HT-29 (cell line): ENCODE results near the gene SCYGR7. TPM values are rescaled to one million over a fixed set of nuclear protein-coding genes. Genes with fewer than 3 reads are reported as not detected.
A peak's percentile ranks its signal among the peaks of the same experiment; 100 is the strongest.
"Not testable (repeated sequence)": the region's sequence is repeated elsewhere in the genome, so short reads cannot be mapped to it uniquely, and the experiment has no call there.

Source experiments
- DNase-seq: peaks from one replicate; pipeline ENCODE4 v3.0.0-alpha.2; 2015; ENCODE audit warnings: low spot score
- total RNA-seq: library from RNA; depleted of rRNA; stranded (reverse); fragments of >200 nt; shearing (Covaris generic); gene quantifications from 2 replicates; pipeline ENCODE4 v1.2.3, GENCODE V29; 2014; rRNA removed

SCYGR7 gene
- not detected in 2 replicates for total RNA-seq

DNA sequence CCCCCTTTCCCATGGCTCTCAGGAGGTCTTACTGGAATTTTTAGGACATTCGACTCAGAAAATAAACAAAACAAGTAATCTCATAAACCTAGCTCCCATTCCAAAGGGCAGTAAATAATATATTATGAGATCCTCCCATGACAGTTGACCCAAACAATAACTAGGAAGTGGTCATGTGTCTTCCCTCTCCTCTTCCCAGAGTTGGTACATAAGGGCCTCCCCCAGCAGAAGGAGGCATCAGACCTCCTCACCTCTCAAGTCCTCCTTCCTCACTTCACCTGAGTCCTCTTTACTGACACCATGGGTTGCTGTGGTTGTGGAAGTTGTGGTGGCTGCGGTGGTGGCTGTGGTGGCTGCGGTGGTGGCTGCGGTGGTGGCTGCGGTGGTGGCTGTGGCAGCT, at the start of gene SCYGR7:
Gene SCYGR7, plus strand, starts transcription at position 301 of the 400 bp plus-strand sequence. Its CDS starts 0 bp downstream, at position 301.
- no peak for DNase-seq

GRCh38 chr2:227684258-227684657, 43.9 kb upstream of the SCYGR7 start:
- DNase-seq, result no peak

GRCh38 chr2:227687189-227687588, 40.9 kb upstream of the SCYGR7 start:
- DNase-seq, result no peak

DNA sequence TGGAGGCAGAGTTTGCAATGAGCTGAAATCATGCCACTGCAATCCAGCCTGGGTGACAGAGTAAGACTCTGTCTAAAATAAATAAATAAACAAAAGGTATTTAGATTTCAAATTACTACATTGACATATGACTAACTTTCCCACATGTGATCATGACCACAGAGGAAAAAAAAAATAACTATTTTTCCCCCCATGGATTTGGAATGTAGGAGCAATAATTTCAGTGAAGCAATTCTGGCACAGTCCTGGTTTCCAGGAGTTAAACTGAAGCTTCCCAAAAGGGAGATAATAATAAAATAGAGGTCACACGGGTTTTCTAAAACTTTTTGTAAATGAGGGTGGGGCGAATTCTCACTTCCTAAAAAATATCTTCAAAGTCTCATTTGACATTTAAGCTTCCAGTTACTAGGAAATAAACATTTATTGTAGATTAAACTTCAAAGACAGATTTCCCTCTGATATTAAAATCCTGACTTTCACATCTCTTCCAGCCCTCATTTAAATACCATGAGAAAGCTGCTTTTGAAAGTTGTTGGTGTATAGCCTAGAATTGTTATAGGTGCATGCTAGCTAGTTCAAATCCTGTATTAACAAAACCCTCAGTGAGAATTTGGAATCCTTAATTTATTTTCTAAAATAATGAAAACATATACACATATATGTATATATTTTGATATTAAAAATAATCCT, 31.0 kb upstream of the SCYGR7 start:
- DNase-seq, result no peak

GRCh38 chr2:227701556-227701955, 26.6 kb upstream of the SCYGR7 start:
- DNase-seq, result no peak

DNA sequence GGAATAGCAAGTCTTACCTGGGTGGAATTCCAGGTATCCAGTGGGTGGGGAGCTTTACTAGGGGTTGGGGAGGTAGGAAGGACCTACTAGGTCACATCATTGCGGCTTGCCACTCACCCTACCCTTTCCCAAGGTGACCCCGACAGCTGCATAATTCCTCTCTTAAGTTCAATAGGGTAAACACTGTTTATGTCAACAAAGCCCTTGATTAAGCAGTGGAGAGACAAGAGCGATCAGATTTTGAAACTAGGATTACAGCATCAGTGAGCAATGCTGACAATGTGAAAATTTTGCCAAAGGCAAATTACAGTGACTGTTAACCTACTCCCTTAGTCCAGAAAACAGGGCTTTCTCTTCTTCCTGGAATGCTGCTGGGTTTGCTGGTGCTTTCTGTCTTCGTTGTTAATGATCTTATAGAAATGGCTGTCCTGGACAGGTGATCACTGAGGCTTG, 24.8 kb upstream of the SCYGR7 start:
- DNase-seq, result no peak

- DNase-seq, result no peak
Observed at GRCh38 chr2:227703961-227704360, 24.2 kb upstream of the SCYGR7 start.

- no peak for DNase-seq
Observed at GRCh38 chr2:227706859-227707258, 21.3 kb upstream of the SCYGR7 start.

DNA sequence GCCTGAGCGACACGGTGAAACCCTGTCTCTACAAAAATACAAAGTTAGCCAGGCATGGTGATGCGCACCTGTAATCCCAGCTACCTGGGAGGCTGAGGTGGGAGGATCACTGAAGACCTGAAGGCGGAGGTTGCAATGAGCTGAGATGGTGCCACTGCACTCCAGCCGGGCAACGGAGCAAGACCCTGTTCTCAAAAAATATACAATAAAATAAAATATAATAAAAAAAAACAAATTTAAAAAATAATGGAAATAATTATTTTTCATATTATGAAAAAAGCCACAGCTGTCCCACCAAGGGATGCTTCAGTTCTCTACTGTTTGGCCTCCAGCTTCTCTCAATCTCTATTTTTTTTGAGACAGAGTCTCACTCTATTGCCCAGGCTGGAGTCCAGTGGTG, 20.7 kb upstream of the SCYGR7 start:
- DNase-seq, result no peak

GRCh38 chr2:227710986-227711385, 17.1 kb upstream of the SCYGR7 start:
- DNase-seq, result no peak

DNA sequence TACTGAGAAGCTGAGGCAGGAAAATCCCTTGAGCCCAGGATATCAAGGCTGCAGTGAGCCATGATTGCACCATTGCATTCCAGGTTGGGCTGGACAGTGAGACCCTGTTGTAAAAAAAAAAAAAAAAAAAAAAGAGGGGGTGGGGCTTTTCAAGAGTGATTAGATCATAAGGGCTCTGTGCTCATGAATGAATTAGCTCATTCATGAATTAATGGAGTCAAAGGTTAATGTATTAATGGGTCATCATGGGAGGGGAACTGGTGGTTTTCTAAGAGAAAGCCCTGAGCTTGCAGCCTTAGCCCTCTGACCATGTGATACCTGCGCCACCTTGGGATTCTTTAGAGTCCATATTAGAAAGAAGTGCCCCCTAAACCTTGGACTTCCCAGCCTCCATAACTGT, 14.8 kb upstream of the SCYGR7 start:
- DNase-seq, result no peak

DNA sequence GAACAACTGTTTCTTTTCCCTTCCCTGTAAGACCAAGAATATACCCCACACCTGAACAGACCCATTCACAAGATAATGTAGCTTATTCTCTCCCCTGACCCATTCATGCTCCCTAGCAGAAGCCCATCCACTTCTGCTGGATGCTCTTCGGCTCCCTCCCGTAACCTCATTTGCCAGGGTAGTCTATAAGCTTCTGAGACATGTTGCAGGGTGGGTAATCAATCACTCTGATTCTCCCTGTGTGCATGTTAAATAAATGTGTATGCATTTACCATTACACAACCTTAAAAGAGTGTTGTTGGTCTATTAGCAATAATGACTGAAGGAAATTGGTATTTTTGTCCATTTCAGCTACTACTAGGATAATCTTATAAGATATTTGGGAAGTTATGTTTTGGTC, 11.6 kb upstream of the SCYGR7 start:
- DNase-seq, result no peak

- DNase-seq, result peak; percentile 72
Observed at GRCh38 chr2:227717687-227718567, 10.2 kb upstream of the SCYGR7 start, which contains the start of gene SLC19A3. Gene SLC19A3, minus strand, starts transcription at chr2:227718028. Its CDS starts 15,710 bp downstream, at chr2:227702318.

GRCh38 chr2:227719641-227720040, 8.5 kb upstream of the SCYGR7 start:
- DNase-seq, result no peak

- no peak for DNase-seq
Observed at GRCh38 chr2:227720680-227721079, 7.5 kb upstream of the SCYGR7 start.

DNA sequence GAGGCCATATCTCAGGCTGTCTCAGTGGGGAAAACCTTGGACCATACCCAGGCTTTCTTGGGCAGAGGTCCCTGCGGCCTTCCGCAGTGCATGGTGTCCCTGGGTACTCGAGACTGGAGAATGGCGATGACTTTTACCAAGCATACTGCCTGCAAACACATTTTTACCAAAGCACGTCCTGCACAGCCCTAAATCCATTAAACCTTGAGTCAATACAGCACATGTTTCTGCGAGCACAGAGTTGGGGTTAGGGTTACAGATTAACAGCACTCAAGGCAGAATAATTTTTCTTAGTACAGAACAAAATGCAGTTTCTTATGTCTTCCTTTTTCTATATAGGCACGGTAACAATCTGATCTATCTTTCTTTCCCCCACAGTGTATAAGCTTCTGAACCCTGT, 5.3 kb upstream of the SCYGR7 start:
- not testable (repeated sequence) for DNase-seq

DNA sequence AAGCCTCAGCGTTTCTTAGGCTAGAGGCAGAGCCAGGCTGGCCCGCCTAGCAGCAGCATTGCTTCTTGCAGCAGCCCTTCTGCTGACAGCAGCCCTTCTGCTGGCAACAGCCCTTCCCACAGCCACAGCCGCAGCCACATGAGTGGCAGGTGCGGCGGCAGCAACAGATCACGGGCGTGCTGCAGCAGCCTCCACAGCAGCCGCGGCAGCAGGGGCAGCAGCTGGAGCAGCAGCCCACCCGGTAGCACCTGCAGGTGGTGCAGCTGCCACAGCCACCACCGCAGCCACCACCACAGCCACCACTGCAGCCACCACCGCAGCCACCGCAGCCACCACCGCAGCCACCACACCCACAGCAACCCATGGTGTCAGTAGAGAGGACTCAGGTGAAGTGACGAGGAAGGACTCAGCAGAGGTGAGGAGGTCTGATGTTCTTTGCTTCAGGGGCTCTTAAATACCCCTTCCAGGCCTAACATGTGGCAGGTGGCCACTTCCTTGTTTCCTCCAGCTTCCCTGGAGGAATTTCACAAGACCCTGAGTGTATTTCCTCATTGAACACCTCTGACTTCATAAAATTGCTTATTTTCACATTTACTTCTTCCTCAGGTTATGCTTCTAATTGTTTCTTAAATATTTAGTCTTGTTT, 3.6 kb upstream of the SCYGR7 start, which contains the start of gene SCYGR6:
Gene SCYGR6, minus strand, starts transcription at position 364 of the 646 bp plus-strand sequence. Its CDS starts 0 bp downstream, at position 364.
- no peak for DNase-seq

DNA sequence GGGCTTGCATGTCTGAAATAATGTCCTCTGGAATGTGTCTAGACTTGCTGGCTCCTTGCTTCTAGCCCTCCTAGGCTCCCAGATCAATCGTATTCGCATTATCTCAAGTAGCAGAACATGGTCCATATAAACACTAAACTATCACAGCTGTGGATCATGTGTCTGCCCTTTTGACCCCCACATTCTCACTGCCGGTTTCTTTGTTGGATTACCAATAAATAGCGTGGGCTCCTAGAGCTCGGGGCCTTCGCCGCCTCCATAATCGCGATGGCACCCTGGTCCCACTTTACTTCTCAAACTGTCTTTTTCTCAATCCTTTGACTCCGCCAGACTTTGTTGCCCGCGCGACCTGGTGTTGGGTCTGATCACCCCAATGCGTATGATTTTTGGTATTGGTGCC, 11.2 kb downstream of the SCYGR7 start:
- DNase-seq, result no peak

DNA sequence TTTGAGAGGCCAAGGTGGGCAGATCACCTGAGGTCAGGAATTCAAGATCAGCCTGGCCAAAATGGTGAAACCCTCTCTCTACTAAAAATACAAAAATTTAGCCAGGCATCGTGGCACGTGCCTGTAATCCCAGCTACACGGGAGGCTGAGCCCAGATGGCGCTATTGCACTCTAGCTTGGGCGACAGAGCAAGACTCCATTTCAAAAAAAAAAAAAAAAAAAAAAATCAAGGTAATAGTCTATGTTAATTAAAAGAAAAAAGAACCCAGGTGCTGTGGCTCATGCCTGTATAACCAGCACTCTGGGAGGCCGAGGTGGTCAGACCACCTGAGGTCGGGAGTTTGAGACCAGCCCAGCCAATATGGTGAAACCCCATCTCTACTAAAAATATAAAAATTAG, 12.6 kb downstream of the SCYGR7 start:
- DNase-seq, result peak; percentile 10

DNA sequence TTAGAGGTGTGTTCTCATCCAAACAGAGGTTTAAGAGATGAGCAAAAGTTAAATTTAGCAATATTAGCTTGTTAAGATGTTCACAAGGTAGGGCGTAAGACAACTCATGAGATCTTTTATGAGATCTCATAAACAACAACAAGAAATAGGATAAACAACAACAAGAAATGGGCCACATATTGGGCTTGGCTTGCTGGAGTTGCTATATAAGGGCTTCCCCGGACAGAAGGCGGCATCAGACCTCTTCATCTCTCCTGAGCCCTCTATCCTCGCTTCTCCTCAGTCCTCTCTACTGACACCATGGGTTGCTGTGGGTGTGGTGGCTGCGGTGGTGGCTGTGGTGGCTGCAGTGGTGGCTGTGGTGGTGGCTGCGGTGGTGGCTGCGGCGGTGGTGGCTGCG, 17.5 kb downstream of the SCYGR7 start, which contains the start of gene SCYGR8:
Gene SCYGR8, plus strand, starts transcription at position 301 of the 400 bp plus-strand sequence. Its CDS starts 0 bp downstream, at position 301.
- DNase-seq, result no peak

DNA sequence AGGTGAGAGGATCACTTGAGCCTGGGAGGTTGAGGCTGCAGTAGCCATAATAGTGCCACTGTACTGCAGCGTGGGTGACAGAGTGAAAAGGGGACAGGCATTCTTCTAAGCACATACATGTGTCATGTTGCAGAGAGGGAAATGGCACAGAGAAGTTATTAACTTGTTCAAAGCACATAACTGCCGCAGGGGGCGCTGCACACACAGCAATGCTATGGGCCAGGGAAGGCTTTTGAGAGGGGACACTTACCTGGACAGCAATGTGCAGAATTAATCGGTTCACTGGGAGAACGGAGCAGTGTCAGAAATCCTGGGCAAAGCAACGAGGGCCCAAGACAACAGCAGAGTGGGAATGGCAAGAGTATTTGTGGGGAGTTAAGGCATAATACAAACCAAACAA, 19.9 kb downstream of the SCYGR7 start:
- DNase-seq, result peak; percentile 53

DNA sequence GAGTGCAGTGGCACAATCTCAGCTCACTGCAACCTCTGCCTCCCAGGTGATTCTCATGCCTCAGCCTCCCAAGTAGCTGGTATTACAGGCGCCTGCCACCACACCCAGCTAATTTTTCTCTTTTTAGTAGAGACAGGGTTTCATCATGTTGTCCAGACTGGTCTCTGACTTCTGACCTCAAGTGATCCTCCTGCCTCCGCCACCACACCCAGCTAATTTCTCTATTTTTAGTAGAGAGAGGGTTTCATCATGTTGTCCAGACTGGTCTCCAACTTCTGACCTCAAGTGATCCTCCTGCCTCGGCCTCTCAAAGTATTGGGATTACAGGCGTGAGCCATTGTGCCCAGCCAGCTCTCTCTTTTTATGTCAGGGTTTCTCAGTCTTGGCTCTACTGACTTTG, 28.1 kb downstream of the SCYGR7 start:
- not testable (repeated sequence) for DNase-seq
